HepG2 (cell line): ENCODE measurements around the gene STX4. TPM values are rescaled to one million over a fixed set of nuclear protein-coding genes. Genes with fewer than 3 reads are reported as not detected.

Experiments
- ATAC-seq: fragments of 200-7000 bp; cut with Tn5 transposase; 3 replicates; pipeline ENCODE4 v1.9.1; 2020; ENCODE audit warnings: mild to moderate bottlenecking, moderate library complexity
- BruUV-seq: library from RNA; stranded (reverse); fragments of 400-500 nt; replicated peaks from 2 replicates; lab custom pipeline; 2021; lab: Mats Ljungman, UMichigan
- CTCF ChIA-PET: fragments of 300-600 bp; formaldehyde crosslinking; extraction: SDS; loops from one replicate; lab custom pipeline; 2021; ENCODE audit warnings: low total read pairs, inconsistent platforms, low intra/inter-chr PET ratio; lab: Yijun Ruan, JAX
- POLR2A ChIA-PET: fragments of 350-600 bp; sonication (Branson Sonifier 250); formaldehyde crosslinking; loops from one replicate; lab custom pipeline; 2020; ENCODE audit warnings: antibody characterized with exemption, inconsistent platforms; lab: Yijun Ruan, JAX
- DNase-seq: peaks from one replicate; pipeline ENCODE4 v3.0.0-alpha.2; 2015; ENCODE audit warnings: low spot score
- FAIRE-seq: peaks from 3 replicates; lab custom pipeline; 2011; peaks lifted over from hg19 to GRCh38; lab: Jason Lieb, UNC
- H2AFZ ChIP-seq: one replicate; pipeline ENCODE4 v1.6.1; 2011; ENCODE audit warnings: low read length, inconsistent platforms
- H3K27ac ChIP-seq: fragments of 300-600 bp; 3 replicates; pipeline ENCODE4 v1.8.0; 2011; ENCODE audit warnings: mixed run types, mild to moderate bottlenecking, mixed read lengths, low read length, inconsistent platforms; ENCODE audit not compliant: insufficient read depth; ENCODE audit errors: extremely low read length
- H3K27me3 ChIP-seq, 2 experiments: fragments of 200-600 bp in 1 of 2; 2 replicates in 1 of 2; 3 replicates in 1 of 2; pipeline versions ENCODE4 v1.6.0 to v1.8.0; 2011; ENCODE audit warnings: low read length in 2 of 2, mild to moderate bottlenecking in 2 of 2, moderate library complexity in 2 of 2, inconsistent platforms in 1 of 2; ENCODE audit not compliant: insufficient read depth in 2 of 2, control insufficient read depth in 1 of 2
- H3K36me3 ChIP-seq, 2 experiments: fragments of 200-600 bp in 1 of 2; replicated peaks in 1 of 2; 2 replicates in 1 of 2; 3 replicates in 1 of 2; pipeline versions ENCODE4 v1.5.1 to v1.8.0; 2011; ENCODE audit warnings: low read length in 2 of 2, inconsistent platforms in 1 of 2; ENCODE audit not compliant: insufficient read depth in 2 of 2, control insufficient read depth in 1 of 2
- H3K4me1 ChIP-seq: 2 replicates; pipeline ENCODE4 v1.5.1; 2012; ENCODE audit warnings: low read length, inconsistent platforms; ENCODE audit not compliant: insufficient read depth
- H3K4me2 ChIP-seq: 2 replicates; pipeline ENCODE4 v1.6.0; 2011; ENCODE audit warnings: low read depth, low read length, inconsistent platforms
- H3K4me3 ChIP-seq, 3 experiments: fragments of 200-600 bp in 1 of 3; sonication (generic), shearing (Covaris generic) in 1 of 3; replicated peaks in 1 of 3; 2 replicates each; pipeline ENCODE4 v1.5.1; 2011 to 2016; ENCODE audit warnings: low read length in 3 of 3, inconsistent platforms in 2 of 3, low read depth in 2 of 3, mild to moderate bottlenecking in 2 of 3, control low read depth in 1 of 3, mixed read lengths in 1 of 3; ENCODE audit not compliant: insufficient read depth in 1 of 3
- H3K79me2 ChIP-seq: one replicate; pipeline ENCODE4 v1.6.1; 2011; ENCODE audit warnings: low read length, inconsistent platforms; ENCODE audit not compliant: insufficient read depth
- H3K9ac ChIP-seq: 2 replicates; pipeline ENCODE4 v1.6.0; 2011; ENCODE audit warnings: mild to moderate bottlenecking, low read depth, low read length, inconsistent platforms; ENCODE audit not compliant: insufficient read depth
- H3K9me3 ChIP-seq: 2 replicates; pipeline ENCODE4 v1.5.1; 2012; ENCODE audit warnings: mild to moderate bottlenecking, low read length
- H4K20me1 ChIP-seq: 2 replicates; pipeline ENCODE4 v1.6.0; 2011; ENCODE audit warnings: inconsistent platforms, mild to moderate bottlenecking, low read length, moderate library complexity; ENCODE audit not compliant: insufficient read depth
- AGO2 ChIP-seq: fragments of 200-400 bp; formaldehyde crosslinking; optimal IDR thresholded peaks from 2 replicates; pipeline ENCODE3; 2017; ENCODE audit warnings: mild to moderate bottlenecking, low read depth, low read length, moderate library complexity
- CEBPB ChIP-seq: IDR thresholded peaks from 2 replicates; pipeline ENCODE4 v1.6.1; 2011; ENCODE audit warnings: low read depth, low read length, improper control_type of control experiment, borderline replicate concordance
- ELF4 ChIP-seq: sonication (generic); formaldehyde crosslinking; IDR thresholded peaks from 2 replicates; pipeline ENCODE4 v1.5.0; 2020; ENCODE audit warnings: missing genetic modification reagents, mild to moderate bottlenecking, moderate library complexity, borderline replicate concordance
- HES4 ChIP-seq: sonication (generic); formaldehyde crosslinking; IDR thresholded peaks from 2 replicates; pipeline ENCODE4 v1.9.0; 2021; ENCODE audit warnings: mild to moderate bottlenecking, missing genetic modification reagents, borderline replicate concordance
- POLR2AphosphoS5 ChIP-seq: IDR thresholded peaks from 2 replicates; pipeline ENCODE4 v1.6.1; 2012; ENCODE audit warnings: low read depth, low read length
- RBM22 ChIP-seq: fragments of 200-400 bp; formaldehyde crosslinking; optimal IDR thresholded peaks from 2 replicates; pipeline ENCODE3; 2017; ENCODE audit warnings: mild to moderate bottlenecking, low read length, moderate library complexity
- RELA ChIP-seq: sonication (generic); formaldehyde crosslinking; IDR thresholded peaks from 2 replicates; pipeline ENCODE4 v1.4.0; 2020; ENCODE audit warnings: missing genetic modification reagents
- SNAPC5 ChIP-seq: sonication (generic); formaldehyde crosslinking; IDR thresholded peaks from 2 replicates; pipeline ENCODE4 v1.8.1; 2023; ENCODE audit warnings: mild to moderate bottlenecking, missing genetic modification reagents, borderline replicate concordance
- THAP9 ChIP-seq: sonication (generic); formaldehyde crosslinking; IDR thresholded peaks from 2 replicates; pipeline ENCODE4; 2020; ENCODE audit warnings: missing genetic modification reagents, mild to moderate bottlenecking, borderline replicate concordance
- ZBTB33 ChIP-seq: sonication (generic); formaldehyde crosslinking; IDR thresholded peaks from 2 replicates; pipeline ENCODE4 v1.4.0; 2020; ENCODE audit warnings: missing genetic modification reagents
- ZC3H13 ChIP-seq: sonication (generic); formaldehyde crosslinking; IDR thresholded peaks from 2 replicates; pipeline ENCODE4 v1.8.1; 2023; ENCODE audit warnings: mild to moderate bottlenecking, missing genetic modification reagents, moderate library complexity
- WGBS: methylation state at CpG from one replicate; pipeline ENCODE4 v1.1.6; 2017; ENCODE audit warnings: low lambda C conversion rate; 5-methylcytosine and 5-hydroxymethylcytosine counted together
- in situ Hi-C: cut with HindIII; loops from 2 replicates; pipeline ENCODE4 v1.10.0; 2017; ENCODE audit warnings: low pct_unique_long_range_greater_than_20kb; ENCODE audit not compliant: extremely low pct_ligation_motif_present
- intact Hi-C: fragments of 100-400 bp; cut with micrococcal nuclease; formaldehyde crosslinking; loops from one replicate; pipeline ENCODE4 v1.10.0; 2022; ENCODE audit not compliant: unreplicated experiment
- polyA plus RNA-seq, 8 experiments: library from polyadenylated mRNA; depleted of rRNA in 3 of 8; stranded (reverse) in 7 of 8; unstranded in 1 of 8; fragments of >200 nt; fragmentation: Illumina TruSeq in 4 of 8; extraction: Trizol in 4 of 8; gene quantifications; 2 replicates each; pipeline versions ENCODE4 v1.2.1 to v1.2.3, GENCODE V29; 2011 to 2016; ENCODE audit warnings: low read depth in 4 of 8, missing spikeins in 1 of 8, mixed read lengths in 1 of 8; ENCODE audit not compliant: insufficient read depth in 1 of 8
- total RNA-seq, 5 experiments: library from RNA; depleted of rRNA; stranded (reverse); fragments of >200 nt; fragmentation: Illumina TruSeq; extraction: Trizol; gene quantifications; 2 replicates each; pipeline ENCODE4 v1.2.3, GENCODE V29; 2016; ENCODE audit warnings: low read depth in 1 of 5

STX4 gene
- total and polyA plus RNA-seq, 2 of the 13 experiments (the other 11 are each of a cell fraction or from before 2014, with no cell fraction given) = 29.2 to 34.6 TPM

- intact Hi-C loops = no loop called here
- H3K79me2 ChIP-seq = peaks cover 20% of the 10 kb centered on the region
- no peak overlapping the region for H3K27ac ChIP-seq
- CTCF ChIA-PET = no interaction called here
- peaks cover 8% of the 10 kb centered on the region for H3K4me1 ChIP-seq
- no peak for FAIRE-seq
- H3K9me3 ChIP-seq = no peaks in the 10 kb centered on the region
- peak; percentile 36; the same call in 1 of the 2 replicates for TF ChIP-seq ZC3H13 (CRISPR knock-in tag)
- 0 out of 2 replicates have a peak, but pooled peaks have one; percentile 11 for TF ChIP-seq HES4
- TF ChIP-seq ELF4 (CRISPR knock-in tag) = no peak
- TF ChIP-seq, all 625 proteins: peak for 2
- peaks cover 16 to 32% of the 10 kb centered on the region in 2 experiments for H3K36me3 ChIP-seq
- no peak for DNase-seq
- H3K27me3 ChIP-seq = no peaks in the 10 kb centered on the region
- BruUV-seq = no TSS peak
- H3K4me2 ChIP-seq = no peak overlapping the region
- POLR2A ChIA-PET = no interaction called here
- in situ Hi-C loops = no loop called here
- no peak overlapping the region for H2AFZ ChIP-seq
- peaks cover 8% of the 10 kb centered on the region for H4K20me1 ChIP-seq
- H3K9ac ChIP-seq = no peak overlapping the region
- H3K4me3 ChIP-seq = no peak overlapping the region
- no peak for ATAC-seq
- WGBS = 97% methylated on average over 5 of the region's 5 CpGs
Measured at GRCh38 chr16:31087971-31088370, 54.6 kb downstream of the STX4 start.

DNA sequence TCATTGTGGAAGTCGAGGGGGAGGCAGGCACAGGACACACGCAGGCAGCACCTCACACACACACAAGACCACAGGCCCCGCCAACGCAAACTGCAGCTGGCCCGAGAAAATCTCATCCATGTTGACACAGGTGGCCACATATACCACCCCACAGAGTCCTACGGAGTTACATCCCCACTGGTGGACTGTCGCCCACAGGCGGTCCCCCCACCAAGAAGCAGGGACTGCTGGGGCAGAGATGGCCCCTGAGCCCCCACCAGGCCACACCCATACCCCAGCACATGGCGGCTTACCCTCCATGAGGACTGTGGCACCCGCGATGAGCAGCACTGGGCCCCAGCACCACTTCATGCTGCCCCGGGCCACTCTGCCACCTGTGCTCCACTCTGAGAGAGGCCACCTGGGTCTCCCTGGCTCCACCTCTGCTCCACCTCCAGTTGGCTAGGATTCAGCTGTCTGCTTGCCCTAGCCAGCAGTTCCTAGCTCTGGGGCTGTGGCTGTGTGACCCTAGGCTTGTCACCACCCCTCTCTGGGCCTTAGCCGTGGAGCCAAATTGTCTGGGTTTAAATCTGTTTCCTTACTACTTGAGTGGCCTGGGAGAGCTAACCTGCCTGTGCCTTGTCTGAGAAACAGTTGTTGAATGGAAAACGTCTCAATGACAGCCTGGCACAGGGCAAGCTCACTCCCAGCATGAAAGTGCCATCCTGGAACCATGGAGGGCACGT, 55.3 kb downstream of the STX4 start, which contains the start of gene PRSS53:
TSS of gene PRSS53 (minus strand) at position 485 of the 725 bp plus-strand sequence. CDS start at position 351, 134 bp downstream.
- BruUV-seq = no TSS peak
- Histone ChIP-seq H3K36me3 (peaks cover 15 to 32% of the 10 kb centered on the region in 2 experiments), H3K9ac (no peak within 1 kb of the TSS), H3K27ac (no peak within 1 kb of the TSS), H4K20me1 (peaks cover 12% of the 10 kb centered on the region), H3K9me3 (no peaks in the 10 kb centered on the region), H2AFZ (no peak within 1 kb of the TSS), H3K4me2 (no peak within 1 kb of the TSS), H3K4me1 (peaks cover 14% of the 10 kb centered on the region), H3K27me3 (no peaks in the 10 kb centered on the region; a peak in 1 of 5 replicates), H3K4me3 (no peak within 1 kb of the TSS), H3K79me2 (peaks cover 25% of the 10 kb centered on the region)
- ATAC-seq (no peak), FAIRE-seq (no peak), DNase-seq (no peak)
- POLR2A ChIA-PET = no interaction called here
- intact Hi-C loops = no loop called here
- in situ Hi-C loops = no loop called here
- CTCF ChIA-PET = no interaction called here
- WGBS = 94% methylated on average over 14 of the region's 15 CpGs
- peak; percentile 19; the same call in 1 of the 2 replicates for TF ChIP-seq POLR2AphosphoS5
- peak; percentile 79 for TF ChIP-seq RBM22
- TF ChIP-seq CEBPB = no peak
- TF ChIP-seq AGO2 = peak; percentile 86
- TF ChIP-seq RELA (CRISPR knock-in tag) = no peak
- no peak for TF ChIP-seq THAP9 (CRISPR knock-in tag)
- no peak for TF ChIP-seq SNAPC5
- TF ChIP-seq ZBTB33 (CRISPR knock-in tag) = peak; percentile 33; the same call in 1 of the 2 replicates
